ENCODE results near the gene FGR. TPM values are rescaled to one million over a fixed set of nuclear protein-coding genes. Genes with fewer than 3 reads are reported as not detected.

FGR gene
- total and polyA plus RNA-seq, 2 of the 13 experiments (the other 11 are each of a cell fraction or from before 2014, with no cell fraction given), result not detected

GRCh38 chr1:27668808-27669723 is 34.1 kb upstream of the FGR start (continued):
- TF ChIP-seq PAWR (CRISPR knock-in tag; IDR thresholded peaks at IDR 0.05; ENCODE audit: borderline replicate concordance) (no peak), ZNF772 (CRISPR knock-in tag; IDR thresholded peaks at IDR 0.05) (no peak; the same call in 1 of the 2 replicates), MYC (CRISPR knock-in tag; IDR thresholded peaks at IDR 0.05; ENCODE audit: borderline replicate concordance) (peak; percentile 29; the same call in 1 of the 2 replicates), ZSCAN9 (CRISPR knock-in tag; IDR thresholded peaks at IDR 0.05; ENCODE audit: borderline replicate concordance) (0 out of 2 replicates have a peak, but pooled peaks have one; percentile 36), ZNF724P (CRISPR knock-in tag; IDR thresholded peaks at IDR 0.05; ENCODE audit: borderline replicate concordance) (no peak), ISL2 (CRISPR knock-in tag; IDR thresholded peaks at IDR 0.05) (peak; percentile 32; the same call in 1 of the 2 replicates), SPEN (CRISPR knock-in tag; IDR thresholded peaks at IDR 0.05; ENCODE audit: low read depth) (peak; percentile 41; the same call in 1 of the 2 replicates), IKZF5 (CRISPR knock-in tag; IDR thresholded peaks at IDR 0.05) (no peak), NFIC (IDR thresholded peaks at IDR 0.05; ENCODE audit: low read length) (no peak), SMC3 (IDR thresholded peaks at IDR 0.05; ENCODE audit: low read length) (peak; percentile 37; the same call in 1 of the 2 replicates), SMYD3 (CRISPR knock-in tag; IDR thresholded peaks at IDR 0.05) (no peak), PAX8 (CRISPR knock-in tag; IDR thresholded peaks at IDR 0.05; ENCODE audit: borderline replicate concordance) (no peak), TBX2 (CRISPR knock-in tag; IDR thresholded peaks at IDR 0.05; ENCODE audit: borderline replicate concordance) (0 out of 2 replicates have a peak, but pooled peaks have one; percentile 19), PRMT3 (CRISPR knock-in tag; IDR thresholded peaks at IDR 0.05; ENCODE audit: borderline replicate concordance, low read depth) (no peak), MTERF4 (CRISPR knock-in tag; IDR thresholded peaks at IDR 0.05) (no peak), TP53 (CRISPR knock-in tag; conservative IDR thresholded peaks at IDR 0.05) (no peak), ZNF484 (CRISPR knock-in tag; IDR thresholded peaks at IDR 0.05; ENCODE audit: borderline replicate concordance, low read depth) (no peak), CBX5 (CRISPR knock-in tag; IDR thresholded peaks at IDR 0.05; ENCODE audit: borderline replicate concordance) (no peak), ZNF558 (CRISPR knock-in tag; IDR thresholded peaks at IDR 0.05; ENCODE audit: borderline replicate concordance) (no peak), ZNF598 (CRISPR knock-in tag; IDR thresholded peaks at IDR 0.05; ENCODE audit: borderline replicate concordance) (peak; percentile 46; the same call in 1 of the 2 replicates), ASH2L (IDR thresholded peaks at IDR 0.05; ENCODE audit: insufficient read length, low read depth, low read length) (no peak), HNRNPLL (IDR thresholded peaks at IDR 0.05; ENCODE audit: low read depth, low read length, poor library complexity, severe bottlenecking) (peak; percentile 41)
- TF ChIP-seq, protein P1, sequence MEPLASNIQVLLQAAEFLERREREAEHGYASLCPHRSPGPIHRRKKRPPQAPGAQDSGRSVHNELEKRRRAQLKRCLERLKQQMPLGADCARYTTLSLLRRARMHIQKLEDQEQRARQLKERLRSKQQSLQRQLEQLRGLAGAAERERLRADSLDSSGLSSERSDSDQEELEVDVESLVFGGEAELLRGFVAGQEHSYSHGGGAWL (CRISPR knock-in tag; IDR thresholded peaks at IDR 0.05), result no peak
- TF ChIP-seq, protein P2, sequence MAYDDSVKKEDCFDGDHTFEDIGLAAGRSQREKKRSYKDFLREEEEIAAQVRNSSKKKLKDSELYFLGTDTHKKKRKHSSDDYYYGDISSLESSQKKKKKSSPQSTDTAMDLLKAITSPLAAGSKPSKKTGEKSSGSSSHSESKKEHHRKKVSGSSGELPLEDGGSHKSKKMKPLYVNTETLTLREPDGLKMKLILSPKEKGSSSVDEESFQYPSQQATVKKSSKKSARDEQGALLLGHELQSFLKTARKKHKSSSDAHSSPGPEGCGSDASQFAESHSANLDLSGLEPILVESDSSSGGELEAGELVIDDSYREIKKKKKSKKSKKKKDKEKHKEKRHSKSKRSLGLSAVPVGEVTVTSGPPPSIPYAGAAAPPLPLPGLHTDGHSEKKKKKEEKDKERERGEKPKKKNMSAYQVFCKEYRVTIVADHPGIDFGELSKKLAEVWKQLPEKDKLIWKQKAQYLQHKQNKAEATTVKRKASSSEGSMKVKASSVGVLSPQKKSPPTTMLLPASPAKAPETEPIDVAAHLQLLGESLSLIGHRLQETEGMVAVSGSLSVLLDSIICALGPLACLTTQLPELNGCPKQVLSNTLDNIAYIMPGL (CRISPR knock-in tag; IDR thresholded peaks at IDR 0.05; ENCODE audit: borderline replicate concordance in 1 of 2, low read depth in 1 of 2), result peak in 1 of 2 experiments; percentile 67; a peak in 2 of 4 replicates
